Measurements from ENCODE around the gene TMEM132C. TPM values are rescaled to one million over a fixed set of nuclear protein-coding genes. Genes with fewer than 3 reads are reported as not detected.

Gene TMEM132C
- total and polyA plus RNA-seq, 8 donors, result 0.50 to 36.6 (median 33.2) TPM

DNA sequence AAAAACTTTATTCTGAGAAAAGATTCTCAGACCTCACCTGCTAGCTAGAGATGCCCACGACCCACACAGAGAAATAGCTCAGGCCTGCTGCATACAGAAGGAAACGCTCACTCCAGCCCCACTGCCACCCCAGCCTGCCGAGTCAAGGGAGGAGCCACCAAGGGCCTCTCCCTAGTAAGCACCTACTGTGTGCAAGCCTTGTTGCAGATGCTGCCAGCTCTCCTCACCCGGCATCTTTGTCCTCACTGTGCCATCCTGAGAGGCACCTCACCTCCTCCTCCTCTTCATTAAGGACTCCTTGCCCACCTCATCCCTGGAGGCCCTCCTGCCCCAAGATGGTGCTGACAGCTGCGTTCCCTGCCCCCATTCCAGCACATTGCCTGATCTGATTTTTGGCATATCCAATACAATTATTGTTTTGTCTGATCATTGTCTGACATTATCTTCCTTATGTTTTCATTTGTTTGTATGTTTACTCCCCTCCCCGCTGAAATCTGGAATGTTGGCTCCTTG, 359.9 kb downstream of the TMEM132C start:
- Histone ChIP-seq H3K4me3 (no peak overlapping the region), H3K36me3 (no peaks in the 10 kb centered on the region), H3K27ac (no peak overlapping the region), H3K27me3 (no peaks in the 10 kb centered on the region), H3K4me1 (no peaks in the 10 kb centered on the region), H3K9me3 (peaks cover 0 to 3% of the 10 kb centered on the region in 2 donors)
- TF ChIP-seq, protein P1, sequence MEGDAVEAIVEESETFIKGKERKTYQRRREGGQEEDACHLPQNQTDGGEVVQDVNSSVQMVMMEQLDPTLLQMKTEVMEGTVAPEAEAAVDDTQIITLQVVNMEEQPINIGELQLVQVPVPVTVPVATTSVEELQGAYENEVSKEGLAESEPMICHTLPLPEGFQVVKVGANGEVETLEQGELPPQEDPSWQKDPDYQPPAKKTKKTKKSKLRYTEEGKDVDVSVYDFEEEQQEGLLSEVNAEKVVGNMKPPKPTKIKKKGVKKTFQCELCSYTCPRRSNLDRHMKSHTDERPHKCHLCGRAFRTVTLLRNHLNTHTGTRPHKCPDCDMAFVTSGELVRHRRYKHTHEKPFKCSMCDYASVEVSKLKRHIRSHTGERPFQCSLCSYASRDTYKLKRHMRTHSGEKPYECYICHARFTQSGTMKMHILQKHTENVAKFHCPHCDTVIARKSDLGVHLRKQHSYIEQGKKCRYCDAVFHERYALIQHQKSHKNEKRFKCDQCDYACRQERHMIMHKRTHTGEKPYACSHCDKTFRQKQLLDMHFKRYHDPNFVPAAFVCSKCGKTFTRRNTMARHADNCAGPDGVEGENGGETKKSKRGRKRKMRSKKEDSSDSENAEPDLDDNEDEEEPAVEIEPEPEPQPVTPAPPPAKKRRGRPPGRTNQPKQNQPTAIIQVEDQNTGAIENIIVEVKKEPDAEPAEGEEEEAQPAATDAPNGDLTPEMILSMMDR (IDR thresholded peaks at IDR 0.05), result no peak
- DNase-seq (no peak), ATAC-seq (no peak)
- intact Hi-C loops (cut with DNase I), result no loop called here

DNA sequence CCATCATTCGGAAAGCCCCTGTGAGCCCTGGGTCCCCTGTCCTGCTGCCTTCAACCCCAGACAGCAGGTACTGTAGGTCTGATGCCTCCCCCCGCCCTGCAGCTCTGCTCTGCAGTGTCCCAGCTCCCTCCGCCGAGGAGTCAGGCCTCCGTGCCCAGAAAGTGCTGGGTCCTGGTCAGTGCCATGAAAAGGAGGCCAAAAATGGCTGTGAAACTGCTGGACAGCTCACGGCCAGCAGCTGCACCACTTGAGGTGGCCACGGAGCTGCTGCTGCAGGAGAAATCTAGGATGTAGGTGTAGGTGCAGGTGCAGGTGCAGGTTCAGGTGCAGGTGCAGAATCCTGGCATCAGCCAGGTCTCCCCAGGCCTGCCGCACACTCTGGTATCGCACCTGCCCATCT, 360.7 kb downstream of the TMEM132C start:
- Histone ChIP-seq H3K4me3 (no peak overlapping the region), H3K27ac (no peak overlapping the region), H3K27me3 (no peaks in the 10 kb centered on the region), H3K9me3 (peaks cover 0 to 3% of the 10 kb centered on the region in 2 donors), H3K36me3 (no peaks in the 10 kb centered on the region), H3K4me1 (no peaks in the 10 kb centered on the region)
- DNase-seq (no peak), ATAC-seq (no peak)
- intact Hi-C loops (cut with DNase I), result no loop called here
- TF ChIP-seq, protein P1 (IDR thresholded peaks at IDR 0.05), result no peak

DNA sequence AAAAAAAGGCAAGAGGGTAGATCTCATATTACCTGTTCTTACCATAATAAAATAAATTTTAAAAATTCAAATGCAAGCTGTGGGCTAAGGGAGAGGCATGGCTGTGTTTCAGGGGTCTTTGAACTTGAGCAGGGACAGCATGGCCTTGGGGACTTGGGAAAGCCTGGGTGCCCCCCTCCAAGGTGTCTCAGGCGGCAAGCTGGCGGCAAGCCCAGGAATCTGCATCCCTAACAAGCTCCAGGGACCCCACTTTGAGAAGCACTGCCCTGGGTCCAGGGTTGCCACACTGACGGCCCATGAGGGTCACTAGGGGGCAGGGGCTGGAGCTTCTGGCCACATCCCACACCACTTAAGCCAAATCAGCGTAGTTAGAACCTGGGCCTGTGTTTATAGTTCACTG, 363.0 kb downstream of the TMEM132C start:
- Histone ChIP-seq H3K4me1 (no peaks in the 10 kb centered on the region), H3K9me3 (peaks cover 0 to 6% of the 10 kb centered on the region in 2 donors), H3K36me3 (no peaks in the 10 kb centered on the region), H3K27me3 (no peaks in the 10 kb centered on the region), H3K4me3 (no peak overlapping the region), H3K27ac (no peak overlapping the region)
- intact Hi-C loops (cut with DNase I), result no loop called here
- ATAC-seq, result no peak
- DNase-seq, result no peak
- TF ChIP-seq, protein P1 (IDR thresholded peaks at IDR 0.05), result no peak

DNA sequence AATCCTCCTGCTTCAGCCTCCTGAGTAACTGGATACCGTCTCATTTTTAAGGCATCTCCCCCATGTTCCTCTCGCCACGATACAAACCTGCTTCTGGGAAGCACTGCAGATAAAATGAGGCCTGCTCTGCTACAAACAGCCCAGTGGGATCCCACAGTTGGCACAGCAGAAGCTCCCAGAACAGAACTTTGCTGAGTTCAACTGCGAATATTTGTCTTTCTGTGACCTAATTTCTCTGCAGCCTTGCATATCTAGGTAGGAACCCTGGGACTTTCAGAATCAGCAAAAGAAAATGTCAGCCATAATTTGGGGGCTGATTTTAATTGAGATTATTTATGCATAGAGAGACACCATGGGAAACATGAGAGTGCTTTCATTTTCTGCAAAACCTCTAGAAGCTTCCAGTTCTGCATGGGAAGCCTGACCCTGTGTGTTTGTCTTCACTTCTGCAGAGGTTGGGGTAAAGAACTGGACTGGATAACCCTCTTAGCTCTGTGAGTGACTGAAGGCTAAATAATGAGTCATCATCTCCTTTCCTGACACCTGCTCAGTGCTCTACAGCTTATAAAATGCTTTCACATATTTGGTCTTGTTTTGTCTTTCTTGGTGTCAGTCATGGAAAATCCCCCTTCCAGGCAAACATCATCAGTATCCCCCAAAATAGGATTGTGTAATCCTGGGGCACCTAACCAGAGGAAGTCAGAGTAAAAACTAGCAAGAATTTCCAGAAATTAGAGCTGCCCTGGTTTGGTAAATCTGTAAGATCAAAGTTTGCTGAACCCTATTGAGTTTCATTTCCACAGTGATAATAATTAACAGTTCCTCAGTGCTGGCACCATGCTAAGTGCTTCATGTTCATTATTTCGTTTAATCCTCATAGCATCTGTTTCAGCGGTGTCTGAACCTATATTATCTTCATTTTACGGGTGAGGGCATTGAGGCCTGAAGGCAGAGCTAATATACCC, 371.0 kb downstream of the TMEM132C start:
- TF ChIP-seq, protein P1 (IDR thresholded peaks at IDR 0.05), result no peak
- Histone ChIP-seq H3K4me1 (no peaks in the 10 kb centered on the region), H3K27ac (no peak overlapping the region), H3K4me3 (no peak overlapping the region), H3K9me3 (peaks cover 0 to 2% of the 10 kb centered on the region in 2 donors), H3K27me3 (no peaks in the 10 kb centered on the region), H3K36me3 (no peaks in the 10 kb centered on the region)
- DNase-seq (no peak), ATAC-seq (no peak)
- intact Hi-C loops (cut with DNase I), result no loop called here

DNA sequence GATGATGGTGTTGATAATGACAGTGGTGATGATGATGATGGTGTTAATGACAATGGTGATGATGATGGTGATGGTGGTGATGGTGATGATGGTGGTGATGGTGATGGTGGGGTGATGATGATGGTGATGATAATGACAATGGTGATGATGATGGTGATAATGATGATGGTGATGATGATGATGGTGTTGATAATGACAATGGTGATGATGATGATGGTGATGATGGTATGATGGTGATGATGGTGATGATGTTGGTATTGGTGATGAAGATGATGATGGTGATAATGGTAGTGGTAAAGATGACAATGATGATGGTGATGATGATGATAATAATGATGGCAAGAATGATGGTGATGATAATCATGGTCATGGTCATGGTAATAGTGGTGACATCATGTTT, 372.1 kb downstream of the TMEM132C start:
- intact Hi-C loops (cut with DNase I), result no loop called here
- H3K4me1 ChIP-seq, result no peaks in the 10 kb centered on the region
- no peaks in the 10 kb centered on the region for H3K27me3 ChIP-seq
- TF ChIP-seq, protein P1 (IDR thresholded peaks at IDR 0.05), result no peak
- H3K9me3 ChIP-seq, result no peaks in the 10 kb centered on the region
- no peak overlapping the region for H3K4me3 ChIP-seq
- no peak for DNase-seq
- ATAC-seq, result no peak
- H3K36me3 ChIP-seq, result no peaks in the 10 kb centered on the region
- H3K27ac ChIP-seq, result no peak overlapping the region
